Suprapubic skin (tissue), 4 donors: ENCODE measurements around the gene DHRS7. TPM values are rescaled to one million over a fixed set of nuclear protein-coding genes. Genes with fewer than 3 reads are reported as not detected.

Experiments used
- DNase-seq, 2 donors: peaks; one replicate each; pipeline ENCODE4 v3.0.0-alpha.2; 2019; ENCODE audit warnings: low spot score in 2 of 2
- H3K27ac ChIP-seq: fragments of 200-600 bp; sonication (generic); one replicate; pipeline ENCODE4 v1.5.1; 2019
- H3K27me3 ChIP-seq: fragments of 200-600 bp; sonication (generic); one replicate; pipeline ENCODE4 v1.5.1; 2019
- H3K36me3 ChIP-seq: fragments of 200-600 bp; sonication (generic); one replicate; pipeline ENCODE4 v1.5.1; 2019
- H3K4me1 ChIP-seq: fragments of 200-600 bp; sonication (generic); one replicate; pipeline ENCODE4 v1.5.1; 2019
- H3K4me3 ChIP-seq: fragments of 200-600 bp; sonication (generic); one replicate; pipeline ENCODE4 v1.5.1; 2019; ENCODE audit warnings: mild to moderate bottlenecking
- H3K9me3 ChIP-seq: fragments of 200-600 bp; sonication (generic); one replicate; pipeline ENCODE4 v1.5.1; 2019
- EP300 ChIP-seq: sonication (generic); formaldehyde crosslinking; IDR thresholded peaks from one replicate; pipeline ENCODE4 v1.6.1; 2017; ENCODE audit warnings: antibody characterized with exemption
- POLR2A ChIP-seq, 2 donors: fragments of 450-650 bp; IDR thresholded peaks; one replicate each; pipeline ENCODE4 v1.6.1; 2017; ENCODE audit warnings: antibody characterized with exemption in 2 of 2, mild to moderate bottlenecking in 2 of 2, moderate library complexity in 2 of 2
- POLR2AphosphoS5 ChIP-seq, 3 donors: sonication (generic); formaldehyde crosslinking; IDR thresholded peaks; one replicate each; pipeline ENCODE4 v1.6.1; 2017; ENCODE audit warnings: antibody characterized with exemption in 3 of 3
- WGBS: methylation state at CpG from one replicate; pipeline ENCODE4 v1.1.5; 2018; 5-methylcytosine and 5-hydroxymethylcytosine counted together
- total RNA-seq, 4 donors: library from RNA; depleted of rRNA; stranded (reverse); fragments of >200 nt; gene quantifications; one replicate each; pipeline ENCODE4 v1.1.0, GENCODE V29; 2016
- TF ChIP-seq, protein P1 (sequence below), 2 donors: fragments of 200-600 bp in 1 of 2; fragments of 450-650 bp in 1 of 2; sonication (generic) in 1 of 2; IDR thresholded peaks; one replicate each; pipeline ENCODE4 v1.5.1; 2016 to 2019; ENCODE audit warnings: antibody characterized with exemption in 2 of 2, mild to moderate bottlenecking in 1 of 2, moderate library complexity in 1 of 2

DHRS7 gene
- total RNA-seq, 4 donors from 2014 or later = 33.7 to 91.7 (median 39.8) TPM

DNA sequence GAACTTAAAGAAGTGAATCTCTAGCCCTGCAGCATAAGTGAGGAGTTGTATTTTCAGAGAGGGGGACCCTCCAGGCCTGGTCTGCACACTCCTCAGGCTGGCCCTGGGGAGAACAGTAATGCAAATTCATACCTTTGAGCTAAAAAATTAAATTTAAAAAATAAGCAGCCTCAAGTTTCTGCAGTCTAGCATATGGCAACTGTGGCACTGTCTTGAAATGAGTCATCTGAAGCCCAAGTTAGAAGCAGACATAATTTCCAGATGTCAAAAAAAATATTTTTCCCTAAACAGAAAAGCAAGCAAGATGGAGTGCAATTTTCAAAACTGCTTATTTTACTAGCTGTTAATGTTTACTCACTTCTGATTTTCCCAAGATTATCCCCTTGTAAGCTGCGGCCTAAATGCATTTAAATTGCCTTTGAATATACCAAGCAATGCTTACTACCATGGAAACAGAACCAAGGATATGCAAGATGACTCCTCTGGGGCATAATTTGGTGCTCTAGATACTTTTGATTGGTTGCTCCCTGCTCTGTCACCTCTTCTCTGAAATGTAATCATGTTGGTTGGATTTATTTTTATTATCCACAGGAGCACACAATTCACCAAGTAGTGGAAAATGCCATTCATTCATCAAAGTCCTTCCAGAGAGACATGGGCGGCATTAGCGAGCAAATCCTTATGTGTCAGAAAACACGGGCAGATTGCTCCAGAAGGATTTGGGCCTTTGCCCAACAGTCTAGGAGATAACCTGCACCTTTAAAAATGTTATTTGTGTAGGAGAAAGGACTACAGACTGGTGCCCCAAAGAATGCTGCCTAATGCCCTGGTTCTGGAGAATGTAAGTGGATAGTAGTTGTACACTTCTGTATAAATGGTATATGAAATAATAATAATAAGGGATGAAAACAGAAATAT lies 25.0 kb upstream of the DHRS7 start:
- no peak overlapping the region for H3K4me3 ChIP-seq
- no peaks in the 10 kb centered on the region for H3K4me1 ChIP-seq
- 78% methylated on average over 4 of the region's 4 CpGs for WGBS
- DNase-seq = no peak
- H3K27me3 ChIP-seq = no peaks in the 10 kb centered on the region
- no peaks in the 10 kb centered on the region for H3K9me3 ChIP-seq
- H3K27ac ChIP-seq = no peak overlapping the region
- TF ChIP-seq, protein P1, sequence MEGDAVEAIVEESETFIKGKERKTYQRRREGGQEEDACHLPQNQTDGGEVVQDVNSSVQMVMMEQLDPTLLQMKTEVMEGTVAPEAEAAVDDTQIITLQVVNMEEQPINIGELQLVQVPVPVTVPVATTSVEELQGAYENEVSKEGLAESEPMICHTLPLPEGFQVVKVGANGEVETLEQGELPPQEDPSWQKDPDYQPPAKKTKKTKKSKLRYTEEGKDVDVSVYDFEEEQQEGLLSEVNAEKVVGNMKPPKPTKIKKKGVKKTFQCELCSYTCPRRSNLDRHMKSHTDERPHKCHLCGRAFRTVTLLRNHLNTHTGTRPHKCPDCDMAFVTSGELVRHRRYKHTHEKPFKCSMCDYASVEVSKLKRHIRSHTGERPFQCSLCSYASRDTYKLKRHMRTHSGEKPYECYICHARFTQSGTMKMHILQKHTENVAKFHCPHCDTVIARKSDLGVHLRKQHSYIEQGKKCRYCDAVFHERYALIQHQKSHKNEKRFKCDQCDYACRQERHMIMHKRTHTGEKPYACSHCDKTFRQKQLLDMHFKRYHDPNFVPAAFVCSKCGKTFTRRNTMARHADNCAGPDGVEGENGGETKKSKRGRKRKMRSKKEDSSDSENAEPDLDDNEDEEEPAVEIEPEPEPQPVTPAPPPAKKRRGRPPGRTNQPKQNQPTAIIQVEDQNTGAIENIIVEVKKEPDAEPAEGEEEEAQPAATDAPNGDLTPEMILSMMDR (IDR thresholded peaks at IDR 0.05) = no peak
- TF ChIP-seq POLR2AphosphoS5 (IDR thresholded peaks at IDR 0.05) (no peak), EP300 (no peak), POLR2A (IDR thresholded peaks at IDR 0.05) (no peak)
- H3K36me3 ChIP-seq = no peaks in the 10 kb centered on the region

DNA sequence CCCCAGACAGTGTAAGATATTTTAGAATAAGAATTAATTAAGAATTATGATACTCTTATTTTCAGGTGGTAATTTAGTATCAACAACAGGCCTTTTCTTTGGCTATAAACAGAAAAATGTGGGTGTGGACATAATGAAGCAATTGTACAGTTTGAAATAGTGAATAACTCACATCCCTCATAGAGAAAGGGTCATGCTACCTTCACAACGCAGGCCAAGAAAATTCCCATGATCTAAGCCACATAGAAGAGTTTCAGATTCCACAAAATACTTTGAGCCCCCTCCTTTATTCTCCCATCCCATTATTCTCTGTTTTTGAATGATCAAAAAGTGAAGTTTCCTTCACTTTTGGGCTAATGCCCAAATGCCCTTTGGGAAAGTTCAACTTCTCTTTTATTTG lies 23.5 kb upstream of the DHRS7 start:
- Histone ChIP-seq H3K36me3 (no peaks in the 10 kb centered on the region), H3K27ac (no peak overlapping the region), H3K27me3 (no peaks in the 10 kb centered on the region), H3K4me1 (peaks cover 5% of the 10 kb centered on the region), H3K4me3 (no peak overlapping the region), H3K9me3 (no peaks in the 10 kb centered on the region)
- 60% methylated on average over 1 of the region's 1 CpG for WGBS
- DNase-seq = no peak
- TF ChIP-seq EP300 (no peak), POLR2A (IDR thresholded peaks at IDR 0.05) (no peak), POLR2AphosphoS5 (IDR thresholded peaks at IDR 0.05) (no peak)
- TF ChIP-seq, protein P1 (IDR thresholded peaks at IDR 0.05) = no peak

DNA sequence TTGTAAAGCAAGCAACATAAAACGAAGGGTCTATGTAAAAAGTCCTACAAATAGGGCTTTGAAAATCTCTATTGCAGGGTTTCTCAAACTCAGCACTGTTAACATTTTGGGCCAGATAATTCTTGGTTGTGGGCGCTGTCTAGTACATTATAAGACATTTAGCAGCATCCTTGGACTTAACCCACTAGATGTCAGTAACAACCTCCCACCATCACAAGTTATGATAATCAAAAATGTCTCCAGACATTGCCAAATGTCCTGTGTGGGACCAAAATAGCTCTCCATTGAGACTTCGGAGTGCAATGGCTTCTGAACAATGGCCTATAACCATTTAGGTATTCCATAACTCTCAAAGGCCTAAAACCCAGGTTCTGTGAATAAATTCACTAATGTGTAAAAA lies 22.9 kb upstream of the DHRS7 start:
- no peaks in the 10 kb centered on the region for H3K27me3 ChIP-seq

DNA sequence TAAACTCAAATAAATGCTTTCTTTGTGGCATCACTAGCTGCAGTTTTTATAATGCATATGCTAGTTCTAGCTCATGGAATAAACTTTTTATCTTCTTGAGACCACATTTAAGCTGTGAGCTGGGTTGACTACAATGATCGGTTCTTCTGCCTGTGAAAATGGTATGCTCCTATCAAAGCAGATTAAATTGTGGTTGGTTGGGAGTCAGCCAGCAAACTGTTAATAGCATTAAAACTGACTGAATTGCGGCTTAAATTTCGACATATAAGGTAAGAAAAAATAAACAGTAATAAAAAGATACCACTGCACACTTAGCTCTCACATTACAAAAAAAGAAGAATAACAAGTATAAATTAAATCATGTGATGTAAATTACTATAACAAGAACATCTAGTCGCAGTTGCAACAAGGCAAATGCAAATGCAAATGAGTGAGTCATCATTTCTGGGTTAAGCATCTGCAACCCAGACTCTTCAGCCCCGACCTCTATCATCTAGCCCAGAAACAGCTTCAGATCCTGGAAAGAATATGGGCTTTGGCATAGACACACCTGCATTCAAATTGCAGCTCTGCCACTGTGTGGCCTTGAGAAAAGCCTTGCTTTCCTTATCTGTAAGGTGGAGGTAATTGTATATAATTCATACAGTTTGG lies 19.8 kb upstream of the DHRS7 start:
- Histone ChIP-seq H3K36me3 (no peaks in the 10 kb centered on the region), H3K9me3 (no peaks in the 10 kb centered on the region), H3K27me3 (no peaks in the 10 kb centered on the region), H3K4me3 (no peak overlapping the region), H3K4me1 (peaks cover 6% of the 10 kb centered on the region), H3K27ac (no peak overlapping the region)
- DNase-seq = no peak
- 47% methylated on average over 5 of the region's 5 CpGs for whole genome bisulfite sequencing
- TF ChIP-seq, protein P1 (IDR thresholded peaks at IDR 0.05) = no peak
- TF ChIP-seq EP300 = no peak
- TF ChIP-seq POLR2AphosphoS5 (IDR thresholded peaks at IDR 0.05) = no peak
- TF ChIP-seq POLR2A (IDR thresholded peaks at IDR 0.05) = no peak

More for the DNA sequence above, 22.9 kb upstream of the DHRS7 start:
- peaks cover 6% of the 10 kb centered on the region for H3K4me1 ChIP-seq
- no peak overlapping the region for H3K27ac ChIP-seq
- WGBS = 70% methylated on average over 3 of the region's 3 CpGs
- DNase-seq = no peak
- TF ChIP-seq, protein P1 (IDR thresholded peaks at IDR 0.05) = no peak
- TF ChIP-seq POLR2AphosphoS5 (IDR thresholded peaks at IDR 0.05) (no peak), POLR2A (IDR thresholded peaks at IDR 0.05) (no peak), EP300 (no peak)
- no peaks in the 10 kb centered on the region for H3K36me3 ChIP-seq
- no peaks in the 10 kb centered on the region for H3K9me3 ChIP-seq
- no peak overlapping the region for H3K4me3 ChIP-seq
